Stimulated activated naive CD4-positive, alpha-beta T cell treated with Interleukin-2 at 50 U/mL for 16 hours (primary cell): ENCODE results near the gene SNCAIP.

Experiments
- DNase-seq: peaks from one replicate; lab custom pipeline; 2025; lab: John Stamatoyannopoulos, UW

Gene SNCAIP

GRCh38 chr5:122427621-122428020 lies 115.6 kb downstream of the SNCAIP start:
- DNase-seq = no peak

GRCh38 chr5:122429545-122430318 lies 117.7 kb downstream of the SNCAIP start:
- DNase-seq = no peak

- no peak for DNase-seq
Observed at GRCh38 chr5:122430319-122430586, 118.2 kb downstream of the SNCAIP start.

GRCh38 chr5:122431298-122431697 lies 119.3 kb downstream of the SNCAIP start:
- DNase-seq = no peak

GRCh38 chr5:122434205-122434970 lies 122.4 kb downstream of the SNCAIP start:
- no peak for DNase-seq

- no peak for DNase-seq
Observed at GRCh38 chr5:122435234-122435633, 123.2 kb downstream of the SNCAIP start.

- DNase-seq = no peak
Observed at GRCh38 chr5:122435761-122436160, 123.7 kb downstream of the SNCAIP start.

GRCh38 chr5:122436615-122437014 lies 124.6 kb downstream of the SNCAIP start:
- DNase-seq = no peak

- no peak for DNase-seq
Observed at GRCh38 chr5:122439645-122440044, 127.6 kb downstream of the SNCAIP start.

- no peak for DNase-seq
Observed at GRCh38 chr5:122442938-122443337, 130.9 kb downstream of the SNCAIP start.

GRCh38 chr5:122444411-122444810 lies 132.4 kb downstream of the SNCAIP start:
- DNase-seq = no peak

- DNase-seq = no peak
Observed at GRCh38 chr5:122445070-122445469, 133.0 kb downstream of the SNCAIP start.

- DNase-seq = no peak
Observed at GRCh38 chr5:122447072-122447471, 135.0 kb downstream of the SNCAIP start.

- DNase-seq = no peak
Observed at GRCh38 chr5:122447879-122448278, 135.8 kb downstream of the SNCAIP start.

- no peak for DNase-seq
Observed at GRCh38 chr5:122454541-122454940, 142.5 kb downstream of the SNCAIP start.

- no peak for DNase-seq
Observed at GRCh38 chr5:122455939-122456338, 143.9 kb downstream of the SNCAIP start.

- no peak for DNase-seq
Observed at GRCh38 chr5:122457178-122457826, 145.3 kb downstream of the SNCAIP start.

- no peak for DNase-seq
Observed at GRCh38 chr5:122458278-122458872, 146.3 kb downstream of the SNCAIP start.

- DNase-seq = no peak
Observed at GRCh38 chr5:122462486-122462885, 150.4 kb downstream of the SNCAIP start.

- no peak for DNase-seq
Observed at GRCh38 chr5:122463221-122463620, 151.2 kb downstream of the SNCAIP start.

- DNase-seq = no peak
Observed at GRCh38 chr5:122464191-122464590, 152.2 kb downstream of the SNCAIP start.

GRCh38 chr5:122465031-122465577 lies 153.1 kb downstream of the SNCAIP start:
- no peak for DNase-seq
